Jurkat, Clone E6-1 (cell line): Measurements from ENCODE around the gene PRKRA.
"Not testable (repeated sequence)": the region's sequence is repeated elsewhere in the genome, so short reads cannot be mapped to it uniquely, and the experiment has no call there.

Experiments used
- DNase-seq: peaks from one replicate; pipeline ENCODE4 v3.0.0-alpha.2; 2011; ENCODE audit warnings: low read depth, low spot score
- H3K4me3 ChIP-seq: 2 replicates; pipeline ENCODE4 v1.5.1; 2011; ENCODE audit warnings: mild to moderate bottlenecking, low read length, control low read depth, moderate library complexity

PRKRA gene

GRCh38 chr2:178419123-178419522 lies 31.9 kb downstream of the PRKRA start:
- no peak for DNase-seq
- no peak overlapping the region for H3K4me3 ChIP-seq

- no peak overlapping the region for H3K4me3 ChIP-seq
- no peak for DNase-seq
These were observed 32.5 kb downstream of the PRKRA start for GRCh38 chr2:178418426-178418825.

- no peak for DNase-seq
- H3K4me3 ChIP-seq, result no peak overlapping the region
These were observed 33.1 kb downstream of the PRKRA start for GRCh38 chr2:178417916-178418315.

- no peak for DNase-seq
- no peak overlapping the region for H3K4me3 ChIP-seq
These were observed 35.0 kb downstream of the PRKRA start for GRCh38 chr2:178415979-178416378.

- DNase-seq, result peak; percentile 94
- peak overlapping the region; percentile 88 for H3K4me3 ChIP-seq
These were observed 36.4 kb downstream of the PRKRA start for GRCh38 chr2:178414266-178415247.

GRCh38 chr2:178413472-178414265 lies 37.3 kb downstream of the PRKRA start:
- DNase-seq, result peak; percentile 76
- peak overlapping the region; percentile 88 for H3K4me3 ChIP-seq

- DNase-seq, H3K4me3 ChIP-seq: not testable (repeated sequence)
These were observed 38.5 kb downstream of the PRKRA start for GRCh38 chr2:178412453-178412852.

GRCh38 chr2:178412047-178412446 lies 38.9 kb downstream of the PRKRA start:
- H3K4me3 ChIP-seq, result no peak overlapping the region
- no peak for DNase-seq

- DNase-seq, result no peak
- no peak overlapping the region for H3K4me3 ChIP-seq
These were observed 41.7 kb downstream of the PRKRA start for GRCh38 chr2:178409261-178409660.

- DNase-seq, result no peak
- H3K4me3 ChIP-seq, result no peak overlapping the region
These were observed 46.6 kb downstream of the PRKRA start for GRCh38 chr2:178404368-178404767.

- no peak overlapping the region for H3K4me3 ChIP-seq
- DNase-seq, result no peak
These were observed 47.2 kb downstream of the PRKRA start for GRCh38 chr2:178403671-178404306.

GRCh38 chr2:178401994-178402437 lies 49.0 kb downstream of the PRKRA start:
- DNase-seq, result no peak
- H3K4me3 ChIP-seq, result no peak overlapping the region

GRCh38 chr2:178397002-178397605 lies 53.9 kb downstream of the PRKRA start:
- H3K4me3 ChIP-seq, result no peak overlapping the region
- DNase-seq, result peak; percentile 36

GRCh38 chr2:178395941-178396570 lies 54.9 kb downstream of the PRKRA start:
- DNase-seq, result no peak
- no peak overlapping the region for H3K4me3 ChIP-seq

- no peak for DNase-seq
- H3K4me3 ChIP-seq, result no peak overlapping the region
These were observed 55.7 kb downstream of the PRKRA start for GRCh38 chr2:178395295-178395694.

GRCh38 chr2:178394859-178395258 lies 56.1 kb downstream of the PRKRA start:
- no peak overlapping the region for H3K4me3 ChIP-seq
- DNase-seq, result no peak

GRCh38 chr2:178392215-178392614 lies 58.8 kb downstream of the PRKRA start:
- H3K4me3 ChIP-seq, result no peak overlapping the region
- no peak for DNase-seq

GRCh38 chr2:178391701-178392100 lies 59.3 kb downstream of the PRKRA start:
- no peak for DNase-seq
- H3K4me3 ChIP-seq, result no peak overlapping the region

- H3K4me3 ChIP-seq, result no peak overlapping the region
These were observed 62.7 kb downstream of the PRKRA start for GRCh38 chr2:178388287-178388686.

More at GRCh38 chr2:178388287-178388686, 62.7 kb downstream of the PRKRA start:
- no peak for DNase-seq
